Epithelial cell of esophagus (primary cell): Measurements from ENCODE around the gene NUCB1.

Experiments
- DNase-seq: peaks from one replicate; pipeline ENCODE4 v3.0.0; 2010; ENCODE audit warnings: low read depth
- H3K4me3 ChIP-seq: 2 replicates; pipeline ENCODE4 v1.5.1; 2011; ENCODE audit warnings: mild to moderate bottlenecking, low read length, control low read depth
- TF ChIP-seq, protein P1 (sequence below): IDR thresholded peaks from 2 replicates; pipeline ENCODE4 v1.5.1; 2011; ENCODE audit warnings: low read depth, mild to moderate bottlenecking, low read length, control low read depth, inconsistent platforms; ENCODE audit not compliant: insufficient read depth; ENCODE audit errors: missing control alignments

Gene NUCB1

DNA sequence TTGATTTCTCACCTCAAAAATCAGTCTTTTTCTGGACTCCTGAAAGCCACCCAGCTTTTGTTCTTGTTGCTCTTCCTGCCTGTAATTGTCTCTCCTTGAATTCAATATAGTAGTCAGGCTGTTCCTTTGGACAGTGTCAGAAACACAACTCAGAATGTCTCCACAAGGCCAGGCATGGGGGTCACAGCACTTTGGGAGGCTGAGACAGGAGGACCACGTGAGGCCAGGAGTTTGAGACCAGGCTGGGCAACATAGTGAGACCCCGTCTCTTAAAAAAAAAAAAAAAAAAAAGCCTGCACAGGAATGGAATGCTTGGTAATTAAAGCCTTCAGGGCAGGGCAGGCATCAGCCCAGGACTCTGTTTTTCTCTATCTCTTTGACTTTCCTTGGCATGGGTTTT, 45.7 kb downstream of the NUCB1 start:
- TF ChIP-seq, protein P1, sequence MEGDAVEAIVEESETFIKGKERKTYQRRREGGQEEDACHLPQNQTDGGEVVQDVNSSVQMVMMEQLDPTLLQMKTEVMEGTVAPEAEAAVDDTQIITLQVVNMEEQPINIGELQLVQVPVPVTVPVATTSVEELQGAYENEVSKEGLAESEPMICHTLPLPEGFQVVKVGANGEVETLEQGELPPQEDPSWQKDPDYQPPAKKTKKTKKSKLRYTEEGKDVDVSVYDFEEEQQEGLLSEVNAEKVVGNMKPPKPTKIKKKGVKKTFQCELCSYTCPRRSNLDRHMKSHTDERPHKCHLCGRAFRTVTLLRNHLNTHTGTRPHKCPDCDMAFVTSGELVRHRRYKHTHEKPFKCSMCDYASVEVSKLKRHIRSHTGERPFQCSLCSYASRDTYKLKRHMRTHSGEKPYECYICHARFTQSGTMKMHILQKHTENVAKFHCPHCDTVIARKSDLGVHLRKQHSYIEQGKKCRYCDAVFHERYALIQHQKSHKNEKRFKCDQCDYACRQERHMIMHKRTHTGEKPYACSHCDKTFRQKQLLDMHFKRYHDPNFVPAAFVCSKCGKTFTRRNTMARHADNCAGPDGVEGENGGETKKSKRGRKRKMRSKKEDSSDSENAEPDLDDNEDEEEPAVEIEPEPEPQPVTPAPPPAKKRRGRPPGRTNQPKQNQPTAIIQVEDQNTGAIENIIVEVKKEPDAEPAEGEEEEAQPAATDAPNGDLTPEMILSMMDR = no peak
- H3K4me3 ChIP-seq = no peak overlapping the region
- no peak for DNase-seq

DNA sequence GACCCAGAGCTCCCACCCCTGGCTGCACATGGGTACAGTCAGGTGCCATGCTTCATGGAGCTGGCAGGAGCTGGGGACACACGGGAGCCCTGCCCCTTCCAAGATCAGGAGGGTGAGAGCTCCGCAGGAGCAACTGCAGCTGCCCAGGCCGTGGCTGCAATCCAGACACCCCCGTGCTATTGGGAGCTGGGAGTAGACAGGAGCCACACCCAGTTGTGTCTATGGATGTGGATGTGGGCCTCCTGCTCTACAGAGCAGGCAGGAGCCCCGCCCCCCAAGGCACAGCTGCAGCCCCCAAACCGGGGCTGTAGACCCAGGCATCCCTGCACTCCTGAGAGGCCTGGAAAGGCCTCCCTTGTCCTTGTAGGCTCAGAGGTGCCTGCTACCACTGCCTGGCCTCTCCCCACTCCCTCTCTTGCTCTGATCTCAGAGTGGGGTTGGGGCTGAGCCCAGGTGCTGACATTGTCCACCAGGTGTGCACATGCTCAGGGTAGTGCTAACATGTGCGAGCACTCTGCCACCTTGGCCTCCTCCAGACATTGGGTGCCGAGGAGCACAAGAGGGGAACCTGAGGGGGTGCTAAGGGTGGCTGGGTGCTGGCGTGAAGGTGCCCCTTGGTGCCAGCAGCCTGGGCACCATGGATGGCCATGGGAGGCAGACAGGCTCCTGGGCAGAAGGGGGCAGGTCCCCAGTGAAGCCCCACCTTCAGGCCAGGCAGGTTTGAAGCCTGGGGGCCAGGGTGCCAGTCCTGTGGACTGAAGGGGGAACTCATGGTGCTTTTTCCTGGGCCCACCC, 46.5 kb downstream of the NUCB1 start:
- H3K4me3 ChIP-seq = no peak overlapping the region
- no peak for DNase-seq
- TF ChIP-seq, protein P1 = no peak

DNA sequence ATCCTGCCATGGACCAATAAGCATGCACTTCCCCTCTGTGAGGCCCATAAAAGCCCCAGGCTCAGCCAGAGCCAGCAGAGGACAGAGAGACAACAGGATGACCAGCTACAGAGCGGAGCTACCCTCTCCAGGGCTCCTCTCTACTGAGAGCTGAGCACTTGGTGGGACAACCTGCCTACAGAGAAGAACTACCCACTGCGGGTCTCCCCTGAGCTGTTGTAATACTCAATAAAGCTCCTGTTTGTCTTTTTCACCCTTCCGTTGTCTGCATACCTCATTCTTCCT, 47.1 kb downstream of the NUCB1 start:
- H3K4me3 ChIP-seq = no peak overlapping the region
- DNase-seq = no peak
- TF ChIP-seq, protein P1 = no peak

DNA sequence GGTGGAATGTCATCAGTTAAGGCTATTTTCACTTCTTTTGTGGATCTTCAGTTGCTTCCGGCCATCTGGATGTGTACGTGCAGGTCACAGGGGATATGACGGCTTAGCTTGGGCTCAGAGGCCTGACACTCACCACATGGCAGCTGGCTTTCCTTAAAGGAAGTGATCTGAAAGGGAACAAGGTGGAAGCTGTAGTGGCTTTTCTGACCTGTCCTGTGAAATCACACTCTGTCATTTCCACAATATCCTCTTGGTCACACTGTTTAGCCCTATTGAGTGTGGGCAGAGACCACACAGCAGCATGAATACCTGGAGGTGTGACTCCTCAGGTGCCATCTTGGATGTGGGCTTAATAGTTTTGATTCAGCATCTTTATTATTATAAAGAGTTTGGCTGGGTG, 50.0 kb downstream of the NUCB1 start:
- no peak for DNase-seq
- no peak overlapping the region for H3K4me3 ChIP-seq
- TF ChIP-seq, protein P1 = no peak

DNA sequence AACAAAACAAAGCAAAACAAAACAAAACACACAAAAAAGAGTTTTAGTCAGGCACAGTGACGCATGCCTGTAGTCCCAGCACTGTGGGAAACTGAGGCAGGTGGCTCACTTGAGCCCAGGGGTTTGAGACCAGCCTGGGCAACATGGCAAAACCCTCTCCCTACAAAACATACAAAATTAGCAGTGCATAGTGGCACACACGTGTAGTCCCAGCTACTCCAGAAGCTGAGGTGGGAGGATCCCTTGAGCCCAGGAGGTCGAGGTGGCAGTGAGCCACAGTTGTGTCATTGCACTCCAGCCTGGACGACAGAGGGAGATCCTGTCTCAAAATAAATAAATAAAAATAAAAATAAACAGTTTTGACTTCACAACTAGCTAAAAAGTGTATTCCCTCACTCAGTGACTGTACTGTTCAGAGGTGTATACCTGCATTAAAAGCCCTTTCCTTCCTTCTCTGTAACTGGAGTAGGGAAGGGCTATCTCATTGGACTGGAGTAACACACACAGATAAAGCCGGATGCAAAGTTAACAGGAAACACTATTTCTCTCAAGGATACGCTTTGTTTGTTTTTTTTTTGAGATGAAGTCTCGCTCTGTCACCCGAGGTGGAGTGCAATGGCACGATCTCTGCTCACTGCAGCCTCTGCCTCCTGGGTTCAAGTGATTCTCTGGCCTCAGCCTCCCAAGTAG, 50.9 kb downstream of the NUCB1 start:
- H3K4me3 ChIP-seq = no peak overlapping the region
- DNase-seq = no peak
- TF ChIP-seq, protein P1 = no peak

DNA sequence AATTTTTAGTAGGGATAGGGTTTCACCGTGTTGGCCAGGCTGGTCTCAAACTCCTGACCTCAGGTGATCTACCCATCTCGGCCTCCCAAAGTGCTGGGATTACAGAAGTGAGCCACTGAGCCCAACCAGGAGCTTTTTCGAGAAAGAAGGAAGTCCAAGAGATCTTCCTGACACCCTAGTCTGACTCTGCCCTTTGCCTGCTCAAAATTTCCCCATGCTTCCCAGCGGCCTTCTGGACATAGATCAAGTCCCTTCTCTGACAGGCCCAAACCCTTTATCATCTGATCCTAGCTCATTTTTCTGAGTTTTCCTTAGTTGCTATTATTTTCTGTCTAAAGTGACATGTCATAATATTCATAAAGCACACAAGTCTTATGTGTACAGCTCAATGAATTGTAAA, 53.0 kb downstream of the NUCB1 start:
- no peak overlapping the region for H3K4me3 ChIP-seq
- TF ChIP-seq, protein P1 = no peak
- DNase-seq = no peak
